H4 (cell line): ENCODE data around the gene PLN. TPM values are rescaled to one million over a fixed set of nuclear protein-coding genes. Genes with fewer than 3 reads are reported as not detected.

ENCODE experiments used
- DNase-seq: peaks from one replicate; pipeline ENCODE4 v3.0.0-alpha.2; 2015; ENCODE audit warnings: low spot score
- total RNA-seq: library from RNA; depleted of rRNA; stranded (reverse); fragments of >200 nt; shearing (Covaris generic); gene quantifications from 2 replicates; pipeline ENCODE4 v1.2.3, GENCODE V29; 2014; rRNA removed

Gene PLN
- 0.60 TPM in 1 of 2 replicates, not detected in the other for total RNA-seq

DNA sequence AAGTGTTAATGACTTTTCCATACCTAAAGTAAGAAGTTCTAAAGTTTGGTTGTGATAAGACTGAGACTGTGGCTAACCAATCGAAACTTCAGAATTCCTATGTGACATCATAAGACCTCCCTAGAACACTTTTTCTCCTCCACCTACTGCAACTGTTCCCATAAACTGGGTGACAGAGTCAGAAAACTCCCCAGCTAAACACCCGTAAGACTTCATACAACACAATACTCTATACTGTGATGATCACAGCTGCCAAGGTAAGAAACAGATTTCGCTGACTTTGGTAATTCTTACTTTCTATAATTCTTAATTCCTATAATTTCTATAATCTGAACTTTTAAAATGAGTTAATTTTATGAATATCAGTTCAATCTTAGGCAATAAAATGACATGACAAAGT lies at the start of gene PLN:
Gene PLN, plus strand, starts transcription at position 161 of the 400 bp plus-strand sequence. CDS start 10,626 bp downstream, outside the sequence.
- DNase-seq: no peak

- no peak for DNase-seq
These were observed 47.7 kb upstream of the PLN start for GRCh38 chr6:118500130-118501015.

DNA sequence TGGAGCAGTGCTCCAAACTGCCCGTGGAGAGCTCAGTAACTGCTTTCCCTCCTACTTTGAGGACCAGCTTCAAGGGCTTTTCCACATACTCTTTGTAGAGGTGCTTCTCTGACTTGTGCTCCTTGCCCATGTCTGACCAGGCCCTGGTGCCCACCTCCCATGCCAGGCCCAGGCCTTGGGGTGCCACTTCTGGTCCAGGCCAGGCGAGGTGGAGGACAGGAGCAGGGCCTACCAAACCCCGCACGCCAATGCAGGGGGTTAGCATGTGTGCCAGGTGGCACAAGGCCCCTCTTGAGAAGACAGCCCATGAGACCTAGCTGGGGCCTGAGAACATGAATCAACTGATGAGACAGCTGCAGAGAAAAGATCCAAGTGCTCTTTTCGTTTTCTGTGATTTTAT lies 47.0 kb upstream of the PLN start:
- DNase-seq: no peak

- no peak for DNase-seq
These were observed 46.3 kb upstream of the PLN start for GRCh38 chr6:118501765-118502164.

DNA sequence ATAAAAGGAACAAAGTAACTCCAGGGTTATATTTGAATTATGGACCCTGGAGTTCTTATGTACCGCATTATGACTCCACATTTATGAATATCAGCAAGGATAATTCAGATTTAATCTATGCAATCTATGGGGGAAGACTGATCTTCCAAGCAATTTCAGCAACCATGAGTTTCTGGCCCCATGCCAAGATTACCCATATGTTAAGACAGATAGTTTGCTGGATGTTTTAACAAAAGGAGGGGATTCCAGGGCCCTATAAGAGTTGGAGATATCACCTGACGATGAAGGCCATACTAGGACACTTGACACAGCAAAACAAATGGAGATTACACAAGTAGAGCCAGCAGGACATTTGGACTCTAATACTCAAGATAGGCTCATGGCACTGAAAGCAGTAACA lies 45.9 kb upstream of the PLN start:
- no peak for DNase-seq

- no peak for DNase-seq
These were observed 43.5 kb upstream of the PLN start for GRCh38 chr6:118504611-118505010.

- DNase-seq: no peak
These were observed 42.4 kb upstream of the PLN start for GRCh38 chr6:118505656-118506055.

- DNase-seq: no peak
These were observed 41.9 kb upstream of the PLN start for GRCh38 chr6:118506071-118506638.

DNA sequence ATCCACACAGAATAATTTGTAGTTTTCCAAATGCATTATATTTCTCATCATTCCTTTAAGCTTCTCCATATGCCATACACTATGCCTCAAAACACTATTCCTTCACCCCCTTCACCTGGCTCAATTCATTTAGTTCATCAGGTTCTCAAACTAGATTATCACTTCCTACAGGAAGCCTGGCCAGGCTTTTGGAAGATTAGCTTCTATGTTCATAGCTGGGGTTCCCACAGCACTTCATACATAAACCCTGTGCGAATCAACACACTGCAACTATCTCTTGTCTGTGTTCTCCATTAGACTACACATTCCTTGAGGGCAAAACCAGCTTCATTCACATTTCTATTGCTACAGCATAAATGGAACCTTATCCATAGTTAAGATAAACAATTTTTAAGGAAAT lies 40.5 kb upstream of the PLN start:
- DNase-seq: no peak

DNA sequence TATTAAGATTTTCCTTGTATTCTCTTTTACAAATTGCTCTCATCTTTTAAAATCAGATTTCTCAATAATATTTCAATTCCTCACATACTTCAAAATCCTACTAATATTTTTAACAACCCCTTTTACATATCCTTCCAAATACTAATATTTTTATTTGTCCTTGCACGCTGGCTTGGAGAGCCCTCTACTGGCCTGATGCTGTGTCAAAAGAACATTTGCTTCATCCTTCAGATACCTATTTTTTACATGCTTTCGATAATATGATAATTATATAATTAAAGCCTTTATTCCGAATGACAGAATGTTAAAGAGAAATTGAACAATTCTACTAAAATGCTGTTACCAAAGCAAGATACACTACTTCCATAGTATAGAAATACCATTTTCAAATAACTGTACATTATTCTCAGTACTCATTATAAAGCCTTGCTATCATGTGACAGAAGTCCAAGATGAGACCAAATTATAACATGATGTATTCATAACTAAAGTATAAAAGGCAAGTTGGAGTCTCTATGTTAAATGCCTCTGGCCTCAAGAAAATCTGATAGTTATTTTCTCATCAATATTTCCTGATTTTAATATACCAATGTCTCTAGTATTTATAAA lies 39.0 kb upstream of the PLN start:
- peak; percentile 3 for DNase-seq

GRCh38 chr6:118511930-118512715 lies 36.0 kb upstream of the PLN start:
- no peak for DNase-seq

DNA sequence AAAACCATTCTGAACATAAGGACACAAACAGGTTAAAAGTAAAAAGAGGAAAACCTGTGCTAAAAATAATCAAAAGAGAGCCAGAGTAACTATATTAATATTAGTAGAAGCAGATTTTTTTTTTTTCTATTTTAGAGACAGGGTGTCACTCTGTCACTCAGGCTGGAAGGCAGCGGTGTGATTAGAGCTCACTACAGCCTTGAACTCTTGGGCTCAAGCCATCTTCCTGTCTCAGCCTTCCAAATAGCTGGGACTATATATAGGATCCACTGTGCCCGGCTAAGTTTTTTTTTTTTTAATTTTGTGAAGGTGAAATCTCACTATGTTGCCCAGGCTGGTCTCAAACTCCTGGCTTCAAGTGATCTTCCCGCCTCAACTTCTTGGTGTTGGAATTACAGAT lies 33.4 kb upstream of the PLN start:
- DNase-seq: no peak

DNA sequence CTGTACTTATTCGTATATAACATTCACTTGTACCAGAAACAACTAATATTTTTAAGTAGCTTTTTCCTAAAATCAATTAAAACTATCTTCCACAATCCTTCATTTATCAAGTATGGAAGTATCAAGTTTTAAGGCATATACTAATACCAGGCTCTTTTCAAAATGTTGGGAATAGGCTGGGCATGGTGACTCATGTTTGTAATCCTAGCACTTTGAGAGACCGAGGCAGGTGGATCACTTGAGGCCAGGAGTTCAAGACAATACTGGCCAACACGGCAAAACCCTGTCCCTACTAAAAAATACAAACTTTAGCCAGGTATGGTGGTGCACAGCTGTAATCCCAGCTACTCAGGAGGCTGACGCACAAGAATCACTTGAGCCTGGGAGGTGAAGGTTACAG lies 25.7 kb upstream of the PLN start:
- no peak for DNase-seq

DNA sequence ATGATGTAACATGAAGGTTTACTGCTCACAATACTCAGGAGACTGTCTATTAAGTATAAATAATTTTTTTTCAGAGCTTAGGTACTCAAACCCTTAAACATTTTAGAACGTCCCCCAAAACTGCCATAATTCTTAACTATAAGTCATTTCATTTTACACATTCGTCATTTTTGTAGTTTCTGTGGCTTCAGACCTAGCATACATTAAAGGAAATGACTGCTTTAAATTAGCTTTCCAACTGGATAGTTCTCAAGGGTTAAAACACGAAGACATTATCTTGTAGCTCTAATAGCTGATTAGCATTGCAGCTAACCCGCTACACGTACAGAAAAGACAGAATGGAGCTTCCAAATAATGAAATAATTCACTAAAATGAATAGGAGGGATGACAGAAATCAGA lies 24.9 kb upstream of the PLN start:
- no peak for DNase-seq

- no peak for DNase-seq
These were observed 23.4 kb upstream of the PLN start for GRCh38 chr6:118524686-118525085.

DNA sequence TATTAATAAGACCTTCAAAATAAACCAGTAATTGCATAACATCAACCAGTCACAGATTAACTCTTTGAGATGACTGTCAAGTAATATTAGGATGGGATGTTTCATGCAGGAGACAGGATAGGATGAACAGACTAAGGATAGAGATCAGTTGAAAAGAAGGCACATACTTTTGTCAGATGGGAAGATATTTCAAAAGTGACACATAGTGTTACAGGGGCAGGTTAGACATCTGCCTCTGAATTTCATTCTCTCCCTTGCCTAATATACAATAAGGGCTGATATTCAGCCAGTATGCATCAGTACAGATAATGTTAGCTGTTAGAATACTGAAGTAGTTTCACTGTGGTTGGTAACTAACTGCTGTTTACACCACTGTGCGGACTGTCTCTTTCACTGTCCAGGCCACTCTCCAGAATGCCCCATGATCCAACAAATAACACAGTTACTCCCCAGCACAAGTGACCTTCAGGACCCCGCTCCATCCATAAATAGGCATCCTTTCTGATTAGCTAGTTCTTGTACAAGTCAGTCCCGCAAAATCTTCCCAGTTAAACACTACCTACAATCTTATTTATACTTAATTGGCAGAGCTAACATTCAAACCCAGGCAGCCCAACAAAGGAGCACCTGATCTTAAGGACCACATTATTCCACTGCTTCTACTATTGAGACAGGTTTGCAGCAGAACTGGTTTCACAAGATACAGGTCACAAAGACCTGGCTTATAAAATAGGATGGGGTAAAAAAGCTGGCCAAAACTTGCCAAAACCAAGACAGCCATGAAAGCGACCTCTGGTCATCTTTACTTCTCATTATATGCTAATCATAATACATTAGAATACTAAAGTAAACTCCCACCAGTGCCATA lies 21.9 kb upstream of the PLN start:
- no peak for DNase-seq

GRCh38 chr6:118528129-118528528 lies 20.0 kb upstream of the PLN start:
- no peak for DNase-seq

- no peak for DNase-seq
These were observed 18.3 kb upstream of the PLN start for GRCh38 chr6:118529756-118530155.

- no peak for DNase-seq
These were observed 17.2 kb upstream of the PLN start for GRCh38 chr6:118530942-118531341.

- DNase-seq: no peak
These were observed 12.8 kb upstream of the PLN start for GRCh38 chr6:118535176-118535844.

DNA sequence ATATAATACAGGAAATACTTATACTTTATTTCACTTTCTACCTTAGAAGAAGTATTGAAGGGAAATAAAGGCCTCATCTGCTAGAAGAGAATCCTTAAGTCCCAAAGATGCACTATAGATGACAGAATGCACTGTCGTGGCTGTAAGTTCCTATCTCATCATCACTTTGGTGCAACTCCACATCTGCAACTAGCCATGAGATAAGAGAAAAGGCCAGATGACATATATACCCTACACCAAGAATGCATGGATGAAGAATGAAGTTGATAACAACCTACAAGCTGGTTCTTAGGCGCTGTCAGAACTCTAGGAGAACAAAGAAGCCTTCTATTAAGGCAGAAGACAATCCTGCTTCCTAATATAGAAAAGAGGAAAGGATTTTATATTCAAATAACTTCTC lies 11.6 kb upstream of the PLN start:
- no peak for DNase-seq
